ENCODE results near the gene OR2Y1. TPM values are rescaled to one million over a fixed set of nuclear protein-coding genes. Genes with fewer than 3 reads are reported as not detected.

OR2Y1 gene
- total and polyA plus RNA-seq, 2 donors (not counting 1 experiment from before 2014, with no cell fraction given), result not detected

- Histone ChIP-seq H3K36me3 (ENCODE audit: control insufficient read depth, insufficient read depth, low read length) (no peaks in the 10 kb centered on the region), H3K79me2 (ENCODE audit: control insufficient read depth, insufficient read depth, low read length) (no peaks in the 10 kb centered on the region), H3K4me1 (ENCODE audit: control insufficient read depth, extremely low read depth, insufficient read depth, low read length) (peaks cover 4% of the 10 kb centered on the region), H3K4me3 (replicated peaks in 1 of 4; ENCODE audit: control extremely low read depth in 1 of 4, insufficient read depth in 1 of 4, low read depth in 3 of 4, low read length in 4 of 4) (no peak overlapping the region), H3K9me3 (ENCODE audit: control insufficient read depth, insufficient read depth, low read depth, low read length) (no peaks in the 10 kb centered on the region), H3K27ac (ENCODE audit: insufficient read depth, low read length) (no peak overlapping the region), H2AFZ (ENCODE audit: low read length) (no peak overlapping the region), H3K27me3 (ENCODE audit: control insufficient read depth, insufficient read depth, low read length) (no peaks in the 10 kb centered on the region), H3K9ac (ENCODE audit: insufficient read depth, low read length) (no peak overlapping the region), H3K4me2 (ENCODE audit: extremely low read depth, insufficient read depth, low read length) (no peak overlapping the region), H4K20me1 (ENCODE audit: control insufficient read depth, extremely low read depth, insufficient read depth, low read length) (no peaks in the 10 kb centered on the region)
- TF ChIP-seq EZH2 (IDR thresholded peaks at IDR 0.05; ENCODE audit: low read length, missing control alignments), result no peak
- TF ChIP-seq, protein P1, sequence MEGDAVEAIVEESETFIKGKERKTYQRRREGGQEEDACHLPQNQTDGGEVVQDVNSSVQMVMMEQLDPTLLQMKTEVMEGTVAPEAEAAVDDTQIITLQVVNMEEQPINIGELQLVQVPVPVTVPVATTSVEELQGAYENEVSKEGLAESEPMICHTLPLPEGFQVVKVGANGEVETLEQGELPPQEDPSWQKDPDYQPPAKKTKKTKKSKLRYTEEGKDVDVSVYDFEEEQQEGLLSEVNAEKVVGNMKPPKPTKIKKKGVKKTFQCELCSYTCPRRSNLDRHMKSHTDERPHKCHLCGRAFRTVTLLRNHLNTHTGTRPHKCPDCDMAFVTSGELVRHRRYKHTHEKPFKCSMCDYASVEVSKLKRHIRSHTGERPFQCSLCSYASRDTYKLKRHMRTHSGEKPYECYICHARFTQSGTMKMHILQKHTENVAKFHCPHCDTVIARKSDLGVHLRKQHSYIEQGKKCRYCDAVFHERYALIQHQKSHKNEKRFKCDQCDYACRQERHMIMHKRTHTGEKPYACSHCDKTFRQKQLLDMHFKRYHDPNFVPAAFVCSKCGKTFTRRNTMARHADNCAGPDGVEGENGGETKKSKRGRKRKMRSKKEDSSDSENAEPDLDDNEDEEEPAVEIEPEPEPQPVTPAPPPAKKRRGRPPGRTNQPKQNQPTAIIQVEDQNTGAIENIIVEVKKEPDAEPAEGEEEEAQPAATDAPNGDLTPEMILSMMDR (conservative IDR thresholded peaks at IDR 0.05 in 1 of 2, IDR thresholded peaks at IDR 0.05 in 1 of 2; ENCODE audit: low read depth in 1 of 2, low read length in 2 of 2), result no peak
- DNase-seq (ENCODE audit: low read depth in 2 of 2), result no peak
Observed at GRCh38 chr5:180779985-180780610, 40.2 kb upstream of the OR2Y1 start.

GRCh38 chr5:180777475-180777874 is 37.6 kb upstream of the OR2Y1 start:
- Histone ChIP-seq H3K36me3 (ENCODE audit: control insufficient read depth, insufficient read depth, low read length) (no peaks in the 10 kb centered on the region), H3K4me1 (ENCODE audit: control insufficient read depth, extremely low read depth, insufficient read depth, low read length) (no peaks in the 10 kb centered on the region), H3K4me3 (replicated peaks in 1 of 4; ENCODE audit: control extremely low read depth in 1 of 4, insufficient read depth in 1 of 4, low read depth in 3 of 4, low read length in 4 of 4) (no peak overlapping the region), H3K27ac (ENCODE audit: insufficient read depth, low read length) (no peak overlapping the region), H3K9ac (ENCODE audit: insufficient read depth, low read length) (no peak overlapping the region), H3K79me2 (ENCODE audit: control insufficient read depth, insufficient read depth, low read length) (no peaks in the 10 kb centered on the region), H4K20me1 (ENCODE audit: control insufficient read depth, extremely low read depth, insufficient read depth, low read length) (no peaks in the 10 kb centered on the region), H3K27me3 (ENCODE audit: control insufficient read depth, insufficient read depth, low read length) (no peaks in the 10 kb centered on the region), H2AFZ (ENCODE audit: low read length) (no peak overlapping the region), H3K9me3 (ENCODE audit: control insufficient read depth, insufficient read depth, low read depth, low read length) (no peaks in the 10 kb centered on the region), H3K4me2 (ENCODE audit: extremely low read depth, insufficient read depth, low read length) (no peak overlapping the region)
- DNase-seq (ENCODE audit: low read depth in 2 of 2), result no peak
- no peak for TF ChIP-seq EZH2 (IDR thresholded peaks at IDR 0.05; ENCODE audit: low read length, missing control alignments)
- TF ChIP-seq, protein P1 (conservative IDR thresholded peaks at IDR 0.05 in 1 of 2, IDR thresholded peaks at IDR 0.05 in 1 of 2; ENCODE audit: low read depth in 1 of 2, low read length in 2 of 2), result no peak

- no peak overlapping the region for H3K9ac ChIP-seq (ENCODE audit: insufficient read depth, low read length)
- no peaks in the 10 kb centered on the region for H3K9me3 ChIP-seq (ENCODE audit: control insufficient read depth, insufficient read depth, low read depth, low read length)
- no peak overlapping the region for H3K4me2 ChIP-seq (ENCODE audit: extremely low read depth, insufficient read depth, low read length)
- no peaks in the 10 kb centered on the region for H3K36me3 ChIP-seq (ENCODE audit: control insufficient read depth, insufficient read depth, low read length)
- H3K4me1 ChIP-seq (ENCODE audit: control insufficient read depth, extremely low read depth, insufficient read depth, low read length), result no peaks in the 10 kb centered on the region
- H4K20me1 ChIP-seq (ENCODE audit: control insufficient read depth, extremely low read depth, insufficient read depth, low read length), result no peaks in the 10 kb centered on the region
- TF ChIP-seq, protein P1 (conservative IDR thresholded peaks at IDR 0.05 in 1 of 2, IDR thresholded peaks at IDR 0.05 in 1 of 2; ENCODE audit: low read depth in 1 of 2, low read length in 2 of 2), result no peak
- no peak for TF ChIP-seq EZH2 (IDR thresholded peaks at IDR 0.05; ENCODE audit: low read length, missing control alignments)
- no peak overlapping the region for H3K27ac ChIP-seq (ENCODE audit: insufficient read depth, low read length)
- no peak for DNase-seq (ENCODE audit: low read depth in 2 of 2)
- no peak overlapping the region for H2AFZ ChIP-seq (ENCODE audit: low read length)
- no peaks in the 10 kb centered on the region for H3K79me2 ChIP-seq (ENCODE audit: control insufficient read depth, insufficient read depth, low read length)
- H3K27me3 ChIP-seq (ENCODE audit: control insufficient read depth, insufficient read depth, low read length), result no peaks in the 10 kb centered on the region
- H3K4me3 ChIP-seq (replicated peaks in 1 of 4; ENCODE audit: control extremely low read depth in 1 of 4, insufficient read depth in 1 of 4, low read depth in 3 of 4, low read length in 4 of 4), result no peak overlapping the region
Observed at GRCh38 chr5:180776376-180776775, 36.5 kb upstream of the OR2Y1 start.
